ENCODE results near the gene ZNF232. TPM values are rescaled to one million over a fixed set of nuclear protein-coding genes. Genes with fewer than 3 reads are reported as not detected.
"Not testable (repeated sequence)": the region's sequence is repeated elsewhere in the genome, so short reads cannot be mapped to it uniquely, and the experiment has no call there.

ZNF232 gene
- polyA plus RNA-seq, 2 of the 4 experiments (the other 2 are of a cell fraction) = 5.1 TPM

DNA sequence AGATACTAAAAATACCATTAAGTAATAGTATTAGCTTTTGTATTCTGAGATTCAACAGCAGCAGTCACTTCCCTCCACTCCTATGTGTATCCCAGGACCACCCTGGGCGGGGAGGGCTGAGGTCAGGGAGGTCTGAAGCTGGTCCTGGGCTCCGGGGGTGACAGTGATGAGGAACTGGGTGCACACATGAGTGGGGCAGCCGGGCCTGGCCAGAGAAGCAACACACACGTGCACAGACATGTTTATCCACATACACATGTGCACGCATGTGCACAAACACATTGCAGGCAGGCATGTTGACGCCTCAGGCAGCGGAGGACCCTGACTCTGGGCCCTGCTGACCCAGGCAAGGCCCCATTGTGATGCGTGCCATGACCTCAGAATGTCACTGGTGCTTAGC, 16.7 kb upstream of the ZNF232 start:
- 24% methylated on average over 8 of the region's 8 CpGs for WGBS (ENCODE audit: missing lambda C conversion rate)
- ATAC-seq; H3K4me1 ChIP-seq; H3K9me3 ChIP-seq; FAIRE-seq; H3K4me2 ChIP-seq; H3K4me3 ChIP-seq; POLR2A ChIA-PET; H3K27ac ChIP-seq; DNase-seq (ENCODE audit: low read depth in 1 of 2, low spot score in 1 of 2): not testable (repeated sequence)
- CTCF ChIA-PET = interaction anchor here (1.7 kb wide), 1 partner anchor 10 kb away, joined by 6 read pairs; no protein-coding TSS in a partner anchor

- Histone ChIP-seq H3K27ac (no peak overlapping the region), H3K9me3 (no peaks in the 10 kb centered on the region; the same call in 2 of the 3 replicates), H3K4me3 (no peak overlapping the region), H3K4me2 (no peak overlapping the region), H3K4me1 (0 out of 3 replicates have a peak, but pooled peaks cover under 1% of the 10 kb centered on the region)
- no peak for FAIRE-seq
- no peak for ATAC-seq
- POLR2A ChIA-PET = no interaction called here
- DNase-seq (ENCODE audit: low read depth in 1 of 2, low spot score in 1 of 2) = no peak
- CTCF ChIA-PET = interaction anchor here (1.7 kb wide), 1 partner anchor 9 kb away, joined by 6 read pairs; no protein-coding TSS in a partner anchor
- TF ChIP-seq RAD21 (conservative IDR thresholded peaks at IDR 0.05 in 1 of 2, IDR thresholded peaks at IDR 0.05 in 1 of 2) = no peak
- TF ChIP-seq, protein P1, sequence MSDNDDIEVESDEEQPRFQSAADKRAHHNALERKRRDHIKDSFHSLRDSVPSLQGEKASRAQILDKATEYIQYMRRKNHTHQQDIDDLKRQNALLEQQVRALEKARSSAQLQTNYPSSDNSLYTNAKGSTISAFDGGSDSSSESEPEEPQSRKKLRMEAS (IDR thresholded peaks at IDR 0.05) = no peak
- 33% methylated on average over 4 of the region's 4 CpGs for WGBS (ENCODE audit: missing lambda C conversion rate)
Measured at GRCh38 chr17:5127910-5128309, 16.2 kb upstream of the ZNF232 start.

DNA sequence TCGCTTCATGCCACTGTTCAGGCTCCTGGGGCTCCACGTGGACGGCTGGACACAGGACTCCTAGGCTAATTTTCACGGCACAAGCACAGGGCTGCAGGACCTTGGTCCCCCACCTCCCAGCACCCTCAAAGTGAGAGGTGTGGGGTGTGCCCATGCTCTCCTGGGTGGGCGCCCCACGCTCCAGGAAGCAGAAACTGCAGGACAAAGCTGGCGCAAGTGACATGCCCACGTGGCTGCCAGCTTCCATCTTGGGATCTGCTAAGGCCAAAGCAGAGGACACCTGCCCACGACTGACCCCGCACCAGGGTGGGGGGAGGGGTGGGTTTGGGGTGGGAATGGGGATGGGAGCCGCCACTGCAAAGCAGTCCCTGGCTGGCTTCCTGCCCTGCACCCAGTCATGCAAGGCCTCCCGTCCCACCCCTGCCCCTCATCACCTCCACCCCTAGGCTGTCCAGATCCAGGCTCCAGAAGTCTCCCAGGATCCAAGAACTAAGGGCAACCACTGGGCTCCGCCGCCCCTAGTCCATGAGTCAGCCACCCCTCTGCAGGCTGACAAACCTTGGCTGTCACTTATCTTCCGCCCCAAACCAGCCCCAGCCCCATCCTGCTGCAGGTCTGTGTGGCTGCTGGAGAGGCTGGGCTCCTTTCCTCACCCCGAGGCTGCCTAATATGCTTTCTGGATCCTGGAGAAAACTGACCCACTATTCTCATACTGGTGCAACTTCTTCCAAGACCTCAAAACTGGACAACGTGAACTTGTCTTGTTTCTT, 15.2 kb upstream of the ZNF232 start:
- WGBS (ENCODE audit: missing lambda C conversion rate) = 43% methylated on average over 14 of the region's 17 CpGs
- DNase-seq (ENCODE audit: low read depth in 1 of 2, low spot score in 1 of 2) = no peak
- no peak overlapping the region for H3K4me2 ChIP-seq
- no peak for FAIRE-seq
- no peak for ATAC-seq
- H3K9me3 ChIP-seq = no peaks in the 10 kb centered on the region; the same call in 2 of the 3 replicates
- TF ChIP-seq MYC (IDR thresholded peaks at IDR 0.05; ENCODE audit: borderline replicate concordance, low read length) (no peak), ZNF302 (CRISPR knock-in tag; IDR thresholded peaks at IDR 0.05) (no peak), HOXB13 (CRISPR knock-in tag; IDR thresholded peaks at IDR 0.05; ENCODE audit: low read depth) (no peak), EHF (CRISPR knock-in tag; IDR thresholded peaks at IDR 0.05) (no peak), RARB (CRISPR knock-in tag; IDR thresholded peaks at IDR 0.05) (no peak), SREBF2 (IDR thresholded peaks at IDR 0.05) (no peak), BHLHE40 (IDR thresholded peaks at IDR 0.05; ENCODE audit: low read depth, low read length) (no peak), REST (IDR thresholded peaks at IDR 0.05) (no peak)
- TF ChIP-seq, protein P2, sequence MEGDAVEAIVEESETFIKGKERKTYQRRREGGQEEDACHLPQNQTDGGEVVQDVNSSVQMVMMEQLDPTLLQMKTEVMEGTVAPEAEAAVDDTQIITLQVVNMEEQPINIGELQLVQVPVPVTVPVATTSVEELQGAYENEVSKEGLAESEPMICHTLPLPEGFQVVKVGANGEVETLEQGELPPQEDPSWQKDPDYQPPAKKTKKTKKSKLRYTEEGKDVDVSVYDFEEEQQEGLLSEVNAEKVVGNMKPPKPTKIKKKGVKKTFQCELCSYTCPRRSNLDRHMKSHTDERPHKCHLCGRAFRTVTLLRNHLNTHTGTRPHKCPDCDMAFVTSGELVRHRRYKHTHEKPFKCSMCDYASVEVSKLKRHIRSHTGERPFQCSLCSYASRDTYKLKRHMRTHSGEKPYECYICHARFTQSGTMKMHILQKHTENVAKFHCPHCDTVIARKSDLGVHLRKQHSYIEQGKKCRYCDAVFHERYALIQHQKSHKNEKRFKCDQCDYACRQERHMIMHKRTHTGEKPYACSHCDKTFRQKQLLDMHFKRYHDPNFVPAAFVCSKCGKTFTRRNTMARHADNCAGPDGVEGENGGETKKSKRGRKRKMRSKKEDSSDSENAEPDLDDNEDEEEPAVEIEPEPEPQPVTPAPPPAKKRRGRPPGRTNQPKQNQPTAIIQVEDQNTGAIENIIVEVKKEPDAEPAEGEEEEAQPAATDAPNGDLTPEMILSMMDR (IDR thresholded peaks at IDR 0.05) = no peak
- H3K4me3 ChIP-seq = no peak overlapping the region
- H3K4me1 ChIP-seq = 0 out of 3 replicates have a peak, but pooled peaks cover 7% of the 10 kb centered on the region
- H3K27ac ChIP-seq = no peak overlapping the region
- POLR2A ChIA-PET = no interaction called here
- CTCF ChIA-PET = interaction anchor here (1.7 kb wide), 1 partner anchor 8 kb away, joined by 6 read pairs; no protein-coding TSS in a partner anchor

GRCh38 chr17:5124896-5125295, 13.2 kb upstream of the ZNF232 start:
- 54% methylated on average over 7 of the region's 7 CpGs for WGBS (ENCODE audit: missing lambda C conversion rate)
- H3K4me1 ChIP-seq; DNase-seq (ENCODE audit: low read depth in 1 of 2, low spot score in 1 of 2); FAIRE-seq; H3K4me2 ChIP-seq; CTCF ChIA-PET; H3K27ac ChIP-seq; H3K4me3 ChIP-seq; H3K9me3 ChIP-seq; POLR2A ChIA-PET; ATAC-seq: not testable (repeated sequence)

GRCh38 chr17:5124125-5124760, 12.6 kb upstream of the ZNF232 start:
- DNase-seq (ENCODE audit: low read depth in 1 of 2, low spot score in 1 of 2); FAIRE-seq; H3K4me1 ChIP-seq; POLR2A ChIA-PET; H3K4me3 ChIP-seq; H3K4me2 ChIP-seq; H3K9me3 ChIP-seq; H3K27ac ChIP-seq; CTCF ChIA-PET: not testable (repeated sequence)
- peak in 1 of 2 experiments; percentile 48; a peak in 3 of 6 replicates for ATAC-seq
- 52% methylated on average over 5 of the region's 5 CpGs for WGBS (ENCODE audit: missing lambda C conversion rate)

All from A549 (cell line).